K562 (cell line): ENCODE data around the gene VSIG2. TPM values are rescaled to one million over a fixed set of nuclear protein-coding genes. Genes with fewer than 3 reads are reported as not detected.
A peak's percentile ranks its signal among the peaks of the same experiment; 100 is the strongest.

Source experiments
- ELF1 ChIP-seq: fragments of 200-800 bp; sonication (Bioruptor generic); IDR thresholded peaks from 2 replicates; pipeline ENCODE4 v1.6.1; 2016; ENCODE audit warnings: missing genetic modification characterization, missing compliant biosample characterization
- EP400 ChIP-seq: fragments of 450-650 bp; IDR thresholded peaks from 2 replicates; pipeline ENCODE4 v1.6.1; 2017; ENCODE audit warnings: antibody characterized with exemption, mild to moderate bottlenecking, moderate library complexity
- ESRRB ChIP-seq: fragments of 250-450 bp; sonication (Bioruptor Pico); IDR thresholded peaks from 2 replicates; pipeline ENCODE4 v1.5.0; 2020; ENCODE audit warnings: mild to moderate bottlenecking, moderate library complexity, borderline replicate concordance
- FOSL1 ChIP-seq: fragments of 200-800 bp; sonication (Bioruptor generic); conservative IDR thresholded peaks from 2 replicates; pipeline ENCODE4 v1.6.1; 2016; ENCODE audit warnings: missing genetic modification characterization, missing compliant biosample characterization
- FOXM1 ChIP-seq, 2 experiments: fragments of 450-650 bp in 1 of 2; sonication (generic) in 1 of 2; formaldehyde crosslinking in 1 of 2; IDR thresholded peaks; 2 replicates each; pipeline versions ENCODE4 v1.6.1 to v1.9.0; 2017 to 2022; ENCODE audit warnings: low read depth in 2 of 2, mild to moderate bottlenecking in 2 of 2, missing genetic modification reagents in 1 of 2, moderate library complexity in 1 of 2
- GTF2F1 ChIP-seq: IDR thresholded peaks from 2 replicates; pipeline ENCODE4 v1.6.1; 2011; ENCODE audit warnings: low read depth, low read length, improper control_type of control experiment
- HDAC1 ChIP-seq, 2 experiments: fragments of 450-650 bp; IDR thresholded peaks; 2 replicates each; pipeline ENCODE4 v1.6.1; 2016 to 2017; ENCODE audit warnings: inconsistent platforms in 1 of 2, mild to moderate bottlenecking in 1 of 2, moderate library complexity in 1 of 2
- HLTF ChIP-seq: fragments of 450-650 bp; IDR thresholded peaks from 2 replicates; pipeline ENCODE4 v1.6.1; 2016
- IRF2 ChIP-seq: sonication (generic); formaldehyde crosslinking; IDR thresholded peaks from 2 replicates; pipeline ENCODE4 v1.8.1; 2022; ENCODE audit warnings: mild to moderate bottlenecking, missing genetic modification reagents
- STAT5A ChIP-seq: IDR thresholded peaks from 2 replicates; pipeline ENCODE4 v1.6.1; 2012; ENCODE audit warnings: low read length, inconsistent platforms, borderline replicate concordance
- TEAD4 ChIP-seq, 2 experiments: sonication (generic) in 1 of 2; formaldehyde crosslinking in 1 of 2; IDR thresholded peaks; 2 replicates each; pipeline versions ENCODE4 v1.6.1 to v1.8.0; 2012 to 2022; ENCODE audit warnings: borderline replicate concordance in 1 of 2, inconsistent platforms in 1 of 2, low read length in 1 of 2, mild to moderate bottlenecking in 1 of 2, missing genetic modification reagents in 1 of 2
- ZNF165 ChIP-seq: fragments of 250-450 bp; sonication (Bioruptor Pico); IDR thresholded peaks from 2 replicates; pipeline ENCODE4 v1.4.0; 2020; ENCODE audit warnings: borderline replicate concordance
- ZNF274 ChIP-seq: IDR thresholded peaks from 2 replicates; pipeline ENCODE4 v1.6.1; 2011; ENCODE audit warnings: low read depth, mild to moderate bottlenecking, low read length, moderate library complexity, borderline replicate concordance
- polyA plus RNA-seq, 8 experiments: library from polyadenylated mRNA; depleted of rRNA in 4 of 8; stranded (reverse) in 5 of 8; unstranded in 3 of 8; fragments of >200 nt; fragmentation: Nextera tagmentation in 2 of 8; fragmentation: Illumina TruSeq in 1 of 8; extraction: Ambion mirVana in 2 of 8; extraction: Trizol in 1 of 8; gene quantifications; 2 replicates each; pipeline versions ENCODE4 v1.2.1 to v1.2.3, GENCODE V29; 2011 to 2014; ENCODE audit warnings: inconsistent platforms in 1 of 8, missing spikeins in 1 of 8
- total RNA-seq, 7 experiments: library from RNA; depleted of rRNA in 6 of 7; stranded (reverse); fragments of >200 nt in 6 of 7; fragmentation: Illumina TruSeq in 2 of 7; extraction: Trizol in 2 of 7; gene quantifications; 2 replicates each; pipeline versions ENCODE4 v1.2.1 to v1.2.3, GENCODE V29; 2011 to 2021; ENCODE audit warnings: low replicate concordance in 1 of 7
- TF ChIP-seq, protein P1 (sequence below): fragments of 450-650 bp; formaldehyde crosslinking; IDR thresholded peaks from 2 replicates; pipeline ENCODE4 v1.4.0; 2022; ENCODE audit warnings: missing genetic modification characterization
- TF ChIP-seq, protein P2 (sequence below), 2 experiments: fragments of 250-450 bp in 1 of 2; fragments of 450-650 bp in 1 of 2; sonication (Bioruptor Pico) in 1 of 2; IDR thresholded peaks; 2 replicates each; pipeline versions ENCODE4 v1.6.1 to v1.8.0; 2016 to 2021; ENCODE audit warnings: mild to moderate bottlenecking in 2 of 2, moderate library complexity in 2 of 2, missing compliant biosample characterization in 1 of 2, missing genetic modification characterization in 1 of 2
- TF ChIP-seq, protein P3 (sequence below), 2 experiments: fragments of 450-650 bp; formaldehyde crosslinking in 1 of 2; IDR thresholded peaks; 2 replicates each; pipeline versions ENCODE4 v1.4.0 to v1.6.1; 2014 to 2020; ENCODE audit warnings: mild to moderate bottlenecking in 2 of 2, borderline replicate concordance in 1 of 2, low read depth in 1 of 2

Gene VSIG2
- total and polyA plus RNA-seq, 9 of the 15 experiments (the other 6 are each of a cell fraction or from before 2014, with no cell fraction given), result not detected

DNA sequence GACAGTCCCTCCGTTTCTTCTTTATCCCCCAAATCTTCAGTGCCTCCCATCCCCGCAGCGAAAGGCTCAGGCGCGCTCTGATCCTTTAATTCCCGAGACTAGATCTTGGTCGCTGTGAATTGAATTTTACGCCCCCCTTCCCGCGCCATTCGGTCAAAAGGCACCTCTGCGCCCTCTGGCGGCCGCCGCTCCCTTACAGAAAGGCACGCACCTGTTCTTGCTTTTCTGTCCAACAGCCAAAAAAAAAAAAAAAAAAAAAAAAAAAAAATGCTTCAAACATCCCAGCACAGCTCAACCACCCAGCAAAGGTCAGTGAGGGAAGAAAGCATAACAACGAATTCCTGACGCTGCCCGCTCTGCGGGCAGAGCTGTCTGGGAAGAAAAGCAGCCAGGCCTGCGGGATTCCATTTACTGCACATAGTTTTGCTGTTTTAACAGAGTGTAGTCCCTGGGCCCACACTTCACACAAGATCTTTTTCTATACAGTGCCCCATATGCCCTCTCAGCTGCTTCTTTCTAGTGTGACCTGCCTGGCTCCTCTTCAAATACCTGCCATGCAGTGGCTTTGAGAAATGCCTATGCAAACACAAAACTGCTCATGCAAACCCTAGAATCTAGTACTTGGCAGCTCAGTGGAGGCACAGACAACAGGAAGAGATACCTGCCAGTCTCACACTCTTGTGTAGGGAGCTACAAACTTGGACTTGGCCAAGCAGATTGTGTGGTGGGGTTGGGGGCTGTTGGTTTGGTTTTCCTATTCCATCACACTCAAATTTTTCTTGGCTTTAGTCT is 11.3 kb upstream of the VSIG2 start (continued):
- TF ChIP-seq, protein P1, sequence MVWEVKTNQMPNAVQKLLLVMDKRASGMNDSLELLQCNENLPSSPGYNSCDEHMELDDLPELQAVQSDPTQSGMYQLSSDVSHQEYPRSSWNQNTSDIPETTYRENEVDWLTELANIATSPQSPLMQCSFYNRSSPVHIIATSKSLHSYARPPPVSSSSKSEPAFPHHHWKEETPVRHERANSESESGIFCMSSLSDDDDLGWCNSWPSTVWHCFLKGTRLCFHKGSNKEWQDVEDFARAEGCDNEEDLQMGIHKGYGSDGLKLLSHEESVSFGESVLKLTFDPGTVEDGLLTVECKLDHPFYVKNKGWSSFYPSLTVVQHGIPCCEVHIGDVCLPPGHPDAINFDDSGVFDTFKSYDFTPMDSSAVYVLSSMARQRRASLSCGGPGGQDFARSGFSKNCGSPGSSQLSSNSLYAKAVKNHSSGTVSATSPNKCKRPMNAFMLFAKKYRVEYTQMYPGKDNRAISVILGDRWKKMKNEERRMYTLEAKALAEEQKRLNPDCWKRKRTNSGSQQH, result no peak
- TF ChIP-seq STAT5A, result no peak
- TF ChIP-seq GTF2F1, result no peak
- TF ChIP-seq EP400, result no peak
- TF ChIP-seq ESRRB (CRISPR knock-in tag), result no peak
- TF ChIP-seq, protein P2, sequence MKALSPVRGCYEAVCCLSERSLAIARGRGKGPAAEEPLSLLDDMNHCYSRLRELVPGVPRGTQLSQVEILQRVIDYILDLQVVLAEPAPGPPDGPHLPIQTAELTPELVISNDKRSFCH (CRISPR knock-in tag; IDR thresholded peaks at IDR 0.05), result no peak
- TF ChIP-seq, protein P2 (tag; IDR thresholded peaks at IDR 0.05), result no peak
- TF ChIP-seq, protein P3, sequence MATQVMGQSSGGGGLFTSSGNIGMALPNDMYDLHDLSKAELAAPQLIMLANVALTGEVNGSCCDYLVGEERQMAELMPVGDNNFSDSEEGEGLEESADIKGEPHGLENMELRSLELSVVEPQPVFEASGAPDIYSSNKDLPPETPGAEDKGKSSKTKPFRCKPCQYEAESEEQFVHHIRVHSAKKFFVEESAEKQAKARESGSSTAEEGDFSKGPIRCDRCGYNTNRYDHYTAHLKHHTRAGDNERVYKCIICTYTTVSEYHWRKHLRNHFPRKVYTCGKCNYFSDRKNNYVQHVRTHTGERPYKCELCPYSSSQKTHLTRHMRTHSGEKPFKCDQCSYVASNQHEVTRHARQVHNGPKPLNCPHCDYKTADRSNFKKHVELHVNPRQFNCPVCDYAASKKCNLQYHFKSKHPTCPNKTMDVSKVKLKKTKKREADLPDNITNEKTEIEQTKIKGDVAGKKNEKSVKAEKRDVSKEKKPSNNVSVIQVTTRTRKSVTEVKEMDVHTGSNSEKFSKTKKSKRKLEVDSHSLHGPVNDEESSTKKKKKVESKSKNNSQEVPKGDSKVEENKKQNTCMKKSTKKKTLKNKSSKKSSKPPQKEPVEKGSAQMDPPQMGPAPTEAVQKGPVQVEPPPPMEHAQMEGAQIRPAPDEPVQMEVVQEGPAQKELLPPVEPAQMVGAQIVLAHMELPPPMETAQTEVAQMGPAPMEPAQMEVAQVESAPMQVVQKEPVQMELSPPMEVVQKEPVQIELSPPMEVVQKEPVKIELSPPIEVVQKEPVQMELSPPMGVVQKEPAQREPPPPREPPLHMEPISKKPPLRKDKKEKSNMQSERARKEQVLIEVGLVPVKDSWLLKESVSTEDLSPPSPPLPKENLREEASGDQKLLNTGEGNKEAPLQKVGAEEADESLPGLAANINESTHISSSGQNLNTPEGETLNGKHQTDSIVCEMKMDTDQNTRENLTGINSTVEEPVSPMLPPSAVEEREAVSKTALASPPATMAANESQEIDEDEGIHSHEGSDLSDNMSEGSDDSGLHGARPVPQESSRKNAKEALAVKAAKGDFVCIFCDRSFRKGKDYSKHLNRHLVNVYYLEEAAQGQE (IDR thresholded peaks at IDR 0.05; ENCODE audit: borderline replicate concordance), result peak; percentile 66; the same call in 1 of the 2 replicates
- TF ChIP-seq, protein P3 (CRISPR knock-in tag; IDR thresholded peaks at IDR 0.05; ENCODE audit: low read depth), result no peak
- TF ChIP-seq ZNF274, result no peak
- 0 out of 2 replicates have a peak, but pooled peaks have one; percentile 17 for TF ChIP-seq TEAD4 (IDR thresholded peaks at IDR 0.05; ENCODE audit: low read length)
- TF ChIP-seq TEAD4 (CRISPR knock-in tag; IDR thresholded peaks at IDR 0.05; ENCODE audit: borderline replicate concordance), result no peak
- no peak for TF ChIP-seq FOXM1 (IDR thresholded peaks at IDR 0.05; ENCODE audit: low read depth)
- no peak for TF ChIP-seq FOXM1 (CRISPR knock-in tag; IDR thresholded peaks at IDR 0.05; ENCODE audit: low read depth)
- TF ChIP-seq ELF1, result no peak
- 0 out of 2 replicates have a peak, but pooled peaks have one; percentile 7 for TF ChIP-seq FOSL1
- 0 out of 4 replicates have a peak, but pooled peaks of 1 of the 2 experiments have one; percentile 24 for TF ChIP-seq HDAC1 (IDR thresholded peaks at IDR 0.05)
- no peak for TF ChIP-seq HLTF
- TF ChIP-seq IRF2 (CRISPR knock-in tag), result no peak
- TF ChIP-seq ZNF165 (CRISPR knock-in tag), result no peak
